ENCODE results near the gene ARL13B. TPM values are rescaled to one million over a fixed set of nuclear protein-coding genes. Genes with fewer than 3 reads are reported as not detected.
A peak's percentile ranks its signal among the peaks of the same experiment; 100 is the strongest.

Gene ARL13B
- total and polyA plus RNA-seq, 2 of the 13 experiments (the other 11 are each of a cell fraction or from before 2014, with no cell fraction given): 2.2 to 9.6 TPM

DNA sequence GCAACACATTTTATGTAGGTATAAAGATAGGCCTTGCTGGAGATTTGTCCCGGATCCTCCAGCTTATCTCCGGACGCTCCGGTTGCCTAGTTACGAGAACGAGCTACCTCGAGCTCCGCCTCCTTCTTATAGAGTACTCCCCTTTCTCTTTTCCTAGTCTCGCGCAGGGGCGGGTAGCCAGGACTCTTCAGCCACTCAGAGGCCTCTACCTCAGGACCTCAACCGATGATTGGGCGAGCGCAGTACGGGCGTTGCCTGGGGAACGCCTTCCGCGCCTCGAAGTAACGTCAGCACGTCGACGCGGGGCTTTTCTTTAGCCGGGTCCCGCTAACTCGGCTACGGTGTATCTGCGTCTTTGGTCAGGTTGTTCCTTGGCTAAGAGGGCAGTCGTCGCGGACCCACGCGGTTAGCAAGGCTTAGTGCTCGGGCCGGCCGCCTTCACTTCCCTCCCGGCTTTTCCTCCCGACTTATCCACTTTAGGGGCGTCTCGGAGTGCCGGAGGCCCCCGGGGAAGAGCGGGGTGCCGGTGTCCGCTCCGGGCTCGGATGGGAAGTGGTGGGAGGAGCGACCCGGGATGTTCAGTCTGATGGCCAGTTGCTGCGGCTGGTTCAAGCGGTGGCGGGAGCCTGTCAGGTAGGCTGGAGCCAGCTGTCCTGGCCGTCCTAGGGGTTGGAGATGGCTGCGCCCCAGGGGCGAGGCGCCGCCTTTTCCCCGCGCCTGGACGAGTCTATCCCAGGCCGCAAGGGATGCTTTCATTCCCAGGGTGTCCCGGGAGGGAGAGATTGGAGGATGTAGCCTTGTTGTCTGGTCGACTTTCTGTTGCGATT, at the start of gene ARL13B (continued):
- TF ChIP-seq ZBTB3 (CRISPR knock-in tag; IDR thresholded peaks at IDR 0.05; ENCODE audit: borderline replicate concordance, low read depth) (no peak), HNRNPUL1 (IDR thresholded peaks at IDR 0.05; ENCODE audit: low read depth, low read length) (no peak), NFE2 (CRISPR knock-in tag; IDR thresholded peaks at IDR 0.05) (no peak), ZFP82 (CRISPR knock-in tag; IDR thresholded peaks at IDR 0.05; ENCODE audit: borderline replicate concordance) (no peak), ZNF724P (CRISPR knock-in tag; IDR thresholded peaks at IDR 0.05; ENCODE audit: borderline replicate concordance) (peak; percentile 66; the same call in 1 of the 2 replicates), AGO2 (optimal IDR thresholded peaks at IDR 0.05; ENCODE audit: low read depth, low read length) (peak; percentile 67), ZNF629 (CRISPR knock-in tag; conservative IDR thresholded peaks at IDR 0.05) (no peak), HNRNPLL (IDR thresholded peaks at IDR 0.05; ENCODE audit: low read depth, low read length, poor library complexity, severe bottlenecking) (peak; percentile 66), ATF7-NPFF (CRISPR knock-in tag; IDR thresholded peaks at IDR 0.05; ENCODE audit: low read depth) (peak; percentile 43; the same call in 1 of the 2 replicates), LCORL (IDR thresholded peaks at IDR 0.05) (no peak), LCORL (CRISPR knock-in tag; IDR thresholded peaks at IDR 0.05) (0 out of 2 replicates have a peak, but pooled peaks have one; percentile 12), ZNF235 (CRISPR knock-in tag; IDR thresholded peaks at IDR 0.05; ENCODE audit: borderline replicate concordance) (no peak; the same call in 1 of the 2 replicates), PAX8 (CRISPR knock-in tag; IDR thresholded peaks at IDR 0.05; ENCODE audit: borderline replicate concordance) (no peak), ZNF501 (CRISPR knock-in tag; IDR thresholded peaks at IDR 0.05) (peak; percentile 85), RARA (CRISPR knock-in tag; IDR thresholded peaks at IDR 0.05) (0 out of 2 replicates have a peak, but pooled peaks have one; percentile 5), EZH2 (conservative IDR thresholded peaks at IDR 0.05; ENCODE audit: low read depth, low read length) (no peak), KLF11 (CRISPR knock-in tag; IDR thresholded peaks at IDR 0.05) (peak; percentile 71; the same call in 1 of the 2 replicates), ZNF841 (CRISPR knock-in tag; IDR thresholded peaks at IDR 0.05; ENCODE audit: borderline replicate concordance) (no peak), KLF12 (CRISPR knock-in tag; IDR thresholded peaks at IDR 0.05; ENCODE audit: borderline replicate concordance) (peak; percentile 77; the same call in 1 of the 2 replicates)
- TF ChIP-seq, protein P1, sequence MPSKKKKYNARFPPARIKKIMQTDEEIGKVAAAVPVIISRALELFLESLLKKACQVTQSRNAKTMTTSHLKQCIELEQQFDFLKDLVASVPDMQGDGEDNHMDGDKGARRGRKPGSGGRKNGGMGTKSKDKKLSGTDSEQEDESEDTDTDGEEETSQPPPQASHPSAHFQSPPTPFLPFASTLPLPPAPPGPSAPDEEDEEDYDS (CRISPR knock-in tag; IDR thresholded peaks at IDR 0.05): peak; percentile 71
- TF ChIP-seq, protein P2, sequence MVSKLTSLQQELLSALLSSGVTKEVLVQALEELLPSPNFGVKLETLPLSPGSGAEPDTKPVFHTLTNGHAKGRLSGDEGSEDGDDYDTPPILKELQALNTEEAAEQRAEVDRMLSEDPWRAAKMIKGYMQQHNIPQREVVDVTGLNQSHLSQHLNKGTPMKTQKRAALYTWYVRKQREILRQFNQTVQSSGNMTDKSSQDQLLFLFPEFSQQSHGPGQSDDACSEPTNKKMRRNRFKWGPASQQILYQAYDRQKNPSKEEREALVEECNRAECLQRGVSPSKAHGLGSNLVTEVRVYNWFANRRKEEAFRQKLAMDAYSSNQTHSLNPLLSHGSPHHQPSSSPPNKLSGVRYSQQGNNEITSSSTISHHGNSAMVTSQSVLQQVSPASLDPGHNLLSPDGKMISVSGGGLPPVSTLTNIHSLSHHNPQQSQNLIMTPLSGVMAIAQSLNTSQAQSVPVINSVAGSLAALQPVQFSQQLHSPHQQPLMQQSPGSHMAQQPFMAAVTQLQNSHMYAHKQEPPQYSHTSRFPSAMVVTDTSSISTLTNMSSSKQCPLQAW (CRISPR knock-in tag; IDR thresholded peaks at IDR 0.05): peak; percentile 23; the same call in 1 of the 2 replicates
- TF ChIP-seq, protein P3, sequence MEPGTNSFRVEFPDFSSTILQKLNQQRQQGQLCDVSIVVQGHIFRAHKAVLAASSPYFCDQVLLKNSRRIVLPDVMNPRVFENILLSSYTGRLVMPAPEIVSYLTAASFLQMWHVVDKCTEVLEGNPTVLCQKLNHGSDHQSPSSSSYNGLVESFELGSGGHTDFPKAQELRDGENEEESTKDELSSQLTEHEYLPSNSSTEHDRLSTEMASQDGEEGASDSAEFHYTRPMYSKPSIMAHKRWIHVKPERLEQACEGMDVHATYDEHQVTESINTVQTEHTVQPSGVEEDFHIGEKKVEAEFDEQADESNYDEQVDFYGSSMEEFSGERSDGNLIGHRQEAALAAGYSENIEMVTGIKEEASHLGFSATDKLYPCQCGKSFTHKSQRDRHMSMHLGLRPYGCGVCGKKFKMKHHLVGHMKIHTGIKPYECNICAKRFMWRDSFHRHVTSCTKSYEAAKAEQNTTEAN (CRISPR knock-in tag; conservative IDR thresholded peaks at IDR 0.05): 0 out of 2 replicates have a peak, but pooled peaks have one; percentile 33
- TF ChIP-seq, protein P4, sequence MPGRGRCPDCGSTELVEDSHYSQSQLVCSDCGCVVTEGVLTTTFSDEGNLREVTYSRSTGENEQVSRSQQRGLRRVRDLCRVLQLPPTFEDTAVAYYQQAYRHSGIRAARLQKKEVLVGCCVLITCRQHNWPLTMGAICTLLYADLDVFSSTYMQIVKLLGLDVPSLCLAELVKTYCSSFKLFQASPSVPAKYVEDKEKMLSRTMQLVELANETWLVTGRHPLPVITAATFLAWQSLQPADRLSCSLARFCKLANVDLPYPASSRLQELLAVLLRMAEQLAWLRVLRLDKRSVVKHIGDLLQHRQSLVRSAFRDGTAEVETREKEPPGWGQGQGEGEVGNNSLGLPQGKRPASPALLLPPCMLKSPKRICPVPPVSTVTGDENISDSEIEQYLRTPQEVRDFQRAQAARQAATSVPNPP (CRISPR knock-in tag; IDR thresholded peaks at IDR 0.05): no peak
- TF ChIP-seq, protein P5, sequence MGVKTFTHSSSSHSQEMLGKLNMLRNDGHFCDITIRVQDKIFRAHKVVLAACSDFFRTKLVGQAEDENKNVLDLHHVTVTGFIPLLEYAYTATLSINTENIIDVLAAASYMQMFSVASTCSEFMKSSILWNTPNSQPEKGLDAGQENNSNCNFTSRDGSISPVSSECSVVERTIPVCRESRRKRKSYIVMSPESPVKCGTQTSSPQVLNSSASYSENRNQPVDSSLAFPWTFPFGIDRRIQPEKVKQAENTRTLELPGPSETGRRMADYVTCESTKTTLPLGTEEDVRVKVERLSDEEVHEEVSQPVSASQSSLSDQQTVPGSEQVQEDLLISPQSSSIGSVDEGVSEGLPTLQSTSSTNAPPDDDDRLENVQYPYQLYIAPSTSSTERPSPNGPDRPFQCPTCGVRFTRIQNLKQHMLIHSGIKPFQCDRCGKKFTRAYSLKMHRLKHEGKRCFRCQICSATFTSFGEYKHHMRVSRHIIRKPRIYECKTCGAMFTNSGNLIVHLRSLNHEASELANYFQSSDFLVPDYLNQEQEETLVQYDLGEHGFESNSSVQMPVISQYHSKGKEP (CRISPR knock-in tag; IDR thresholded peaks at IDR 0.05): no peak
